ENCODE results near the gene MAP3K14.

- TF ChIP-seq CTCF (IDR thresholded peaks at IDR 0.05) = no peak
- TF ChIP-seq POLR2A (IDR thresholded peaks at IDR 0.05) = no peak
Observed at GRCh38 chr17:45265821-45266220, 51.0 kb downstream of the MAP3K14 start.
